ENCODE data around the gene SEMA3G.
A peak's percentile ranks its signal among the peaks of the same experiment; 100 is the strongest.

SEMA3G gene

DNA sequence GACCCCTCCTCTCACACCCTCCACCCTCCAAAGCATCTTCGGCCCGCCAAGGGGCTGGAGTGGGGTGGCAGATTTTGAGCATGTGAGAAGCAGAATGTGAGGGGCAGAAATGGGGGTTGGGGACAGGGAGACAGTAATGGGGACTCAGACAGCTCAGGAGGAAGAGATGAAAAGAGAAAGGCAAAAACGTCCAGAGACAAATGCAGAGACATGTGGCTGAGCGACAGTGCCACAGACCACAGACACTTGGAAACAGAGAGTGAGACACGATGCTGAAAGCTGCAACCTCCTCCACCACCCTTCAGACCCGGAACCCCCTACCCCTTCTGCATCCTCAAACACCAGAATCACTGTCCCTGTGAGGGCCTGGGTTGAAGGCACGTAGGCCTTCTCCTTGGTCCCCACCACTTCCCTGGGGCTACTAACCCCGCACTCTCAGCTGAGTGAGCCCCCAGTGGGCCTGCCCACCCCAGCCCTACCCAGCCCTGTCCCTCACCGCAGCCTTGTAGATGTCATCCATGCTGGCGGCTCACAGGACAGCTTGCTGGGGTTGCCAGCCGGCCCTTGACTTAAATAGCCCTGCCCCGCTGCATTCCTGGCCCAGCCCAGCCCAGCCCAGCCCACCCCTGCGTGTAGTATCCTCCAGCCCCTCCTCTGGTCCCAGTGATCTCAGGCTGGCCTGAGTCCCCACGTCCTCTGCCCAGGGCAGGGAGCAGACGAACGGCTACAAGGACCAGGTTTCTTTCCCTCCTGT lies 8.8 kb upstream of the SEMA3G start, which contains the start of gene TNNC1:
TNNC1 (minus strand) TSS at position 546 of the 754 bp plus-strand sequence; CDS start at position 520, 26 bp downstream.
- peak; percentile 51 for DNase-seq (ENCODE audit: low spot score)

DNA sequence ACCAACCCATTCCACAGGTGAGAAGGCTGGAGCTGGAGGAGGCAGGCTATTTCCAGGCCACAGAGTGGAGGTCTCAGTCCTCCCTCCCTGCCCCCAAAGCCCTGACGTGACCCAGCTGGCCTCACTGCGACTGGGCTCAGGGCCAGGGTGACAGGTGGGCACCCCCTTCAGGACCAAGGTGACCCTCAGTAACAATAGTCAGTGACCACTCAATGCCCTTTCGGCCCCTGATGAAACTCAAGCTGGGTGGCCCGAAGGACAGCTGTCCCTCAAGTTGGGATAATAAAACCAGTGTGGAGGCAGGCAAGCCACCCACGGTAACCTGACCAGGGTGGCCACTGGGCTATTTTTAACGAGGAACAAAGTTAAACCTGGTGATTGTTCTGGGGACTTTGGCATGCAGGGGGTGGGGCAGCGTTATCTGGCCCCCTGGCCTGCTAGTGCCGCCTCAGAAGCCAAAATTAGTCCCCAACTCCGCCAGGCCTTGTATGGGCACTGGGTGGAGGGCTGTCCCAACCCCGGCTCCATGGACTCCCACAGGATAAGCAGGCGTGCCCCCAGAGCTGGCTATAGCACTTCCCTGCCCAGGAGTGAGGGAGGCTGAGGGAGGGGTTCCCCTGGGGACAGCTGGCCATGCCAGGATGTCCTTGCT lies 7.8 kb upstream of the SEMA3G start:
- no peak for DNase-seq (ENCODE audit: low spot score)

DNA sequence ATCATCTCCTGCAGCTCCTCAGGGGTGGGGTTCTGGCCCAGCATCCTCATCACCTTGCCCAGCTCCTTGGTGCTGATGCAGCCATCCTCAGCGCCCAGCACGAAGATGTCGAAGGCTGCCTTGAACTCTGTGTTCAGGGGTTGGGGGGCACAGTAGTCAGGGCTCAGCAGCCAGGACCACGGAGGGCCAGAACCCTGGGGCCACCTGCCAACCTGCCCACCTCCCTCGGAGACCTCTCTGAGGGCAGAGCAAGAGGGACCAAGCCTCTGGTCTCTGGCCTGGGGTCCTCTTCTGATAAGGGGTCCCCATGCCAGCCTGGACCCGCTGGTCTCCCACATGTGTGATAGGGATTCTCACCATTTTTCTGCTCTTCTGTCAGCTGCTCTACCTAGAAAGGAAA lies 7.2 kb upstream of the SEMA3G start:
- no peak for DNase-seq (ENCODE audit: low spot score)

DNA sequence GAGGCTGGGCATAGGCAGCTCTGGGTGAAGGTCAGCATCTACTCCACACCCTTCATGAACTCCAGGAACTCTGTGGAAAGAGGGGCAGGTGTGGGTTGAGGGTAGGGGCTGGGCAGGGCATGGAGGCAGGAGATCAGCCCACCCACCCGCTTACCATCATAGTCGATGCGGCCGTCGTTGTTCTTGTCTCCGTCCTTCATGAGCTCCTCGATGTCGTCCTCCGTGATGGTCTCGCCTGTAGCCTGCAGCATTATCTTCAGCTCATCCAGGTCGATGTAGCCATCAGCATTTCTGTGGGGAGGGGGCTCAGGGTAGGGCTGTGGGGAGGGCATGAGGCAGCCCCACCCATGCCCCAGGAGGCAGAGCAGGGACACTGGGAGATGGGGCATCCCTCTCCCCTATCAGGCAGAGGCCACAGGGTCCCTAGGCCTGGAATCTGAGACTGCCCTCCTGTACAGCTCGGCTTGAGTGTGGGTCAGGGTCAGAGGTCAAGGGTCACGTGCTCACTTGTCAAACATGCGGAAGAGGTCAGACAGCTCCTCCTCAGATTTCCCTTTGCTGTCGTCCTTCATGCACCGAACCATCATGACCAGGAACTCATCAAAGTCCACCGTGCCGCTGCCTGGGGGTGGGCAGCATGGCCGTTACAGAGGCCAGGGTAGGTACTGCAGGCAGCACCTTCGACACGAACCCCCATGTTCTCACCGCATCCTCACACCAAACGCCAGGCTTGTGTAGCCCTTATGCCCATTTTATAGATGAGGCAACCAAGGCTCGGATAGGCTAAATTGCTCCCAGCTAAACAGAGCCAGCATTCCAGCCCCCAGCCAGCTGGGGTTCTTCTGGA lies 6.6 kb upstream of the SEMA3G start:
- no peak for DNase-seq (ENCODE audit: low spot score)

DNA sequence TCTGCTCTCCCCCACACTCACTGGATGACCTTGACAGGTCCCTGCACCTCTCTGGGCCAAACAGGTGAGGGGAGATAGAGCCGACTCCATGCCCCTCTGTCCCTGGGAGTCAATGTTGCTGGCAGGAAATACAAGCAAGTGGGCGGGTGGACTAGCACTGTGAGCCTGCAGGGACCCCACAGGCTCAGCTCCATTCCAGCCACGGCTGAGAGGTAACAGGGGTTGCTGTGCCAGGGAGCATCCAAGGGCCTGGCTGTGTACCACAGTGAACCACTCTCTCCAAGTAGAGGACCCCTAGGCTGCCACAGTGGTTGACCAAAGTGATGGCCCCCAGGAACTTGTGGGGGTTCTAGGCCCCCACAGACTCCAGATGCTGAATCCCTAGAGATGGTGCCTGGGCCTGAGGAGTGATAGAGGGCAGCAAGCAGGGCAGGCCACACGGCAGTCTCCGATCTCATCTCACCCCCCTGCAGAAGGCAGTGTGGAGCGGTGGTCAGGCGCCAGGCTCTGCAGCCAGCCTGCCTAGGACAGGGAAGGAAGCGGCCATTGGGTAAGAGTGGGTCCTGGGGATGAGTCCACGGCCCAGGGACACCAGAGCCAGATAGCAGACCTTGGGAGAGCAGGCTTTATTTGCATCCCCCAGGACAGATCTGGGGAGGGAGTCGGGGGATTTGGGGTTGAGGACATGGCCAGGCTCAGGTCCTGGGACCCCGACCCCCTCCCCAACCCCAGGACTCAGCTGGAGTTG lies 5.8 kb upstream of the SEMA3G start:
- no peak for DNase-seq (ENCODE audit: low spot score)

DNA sequence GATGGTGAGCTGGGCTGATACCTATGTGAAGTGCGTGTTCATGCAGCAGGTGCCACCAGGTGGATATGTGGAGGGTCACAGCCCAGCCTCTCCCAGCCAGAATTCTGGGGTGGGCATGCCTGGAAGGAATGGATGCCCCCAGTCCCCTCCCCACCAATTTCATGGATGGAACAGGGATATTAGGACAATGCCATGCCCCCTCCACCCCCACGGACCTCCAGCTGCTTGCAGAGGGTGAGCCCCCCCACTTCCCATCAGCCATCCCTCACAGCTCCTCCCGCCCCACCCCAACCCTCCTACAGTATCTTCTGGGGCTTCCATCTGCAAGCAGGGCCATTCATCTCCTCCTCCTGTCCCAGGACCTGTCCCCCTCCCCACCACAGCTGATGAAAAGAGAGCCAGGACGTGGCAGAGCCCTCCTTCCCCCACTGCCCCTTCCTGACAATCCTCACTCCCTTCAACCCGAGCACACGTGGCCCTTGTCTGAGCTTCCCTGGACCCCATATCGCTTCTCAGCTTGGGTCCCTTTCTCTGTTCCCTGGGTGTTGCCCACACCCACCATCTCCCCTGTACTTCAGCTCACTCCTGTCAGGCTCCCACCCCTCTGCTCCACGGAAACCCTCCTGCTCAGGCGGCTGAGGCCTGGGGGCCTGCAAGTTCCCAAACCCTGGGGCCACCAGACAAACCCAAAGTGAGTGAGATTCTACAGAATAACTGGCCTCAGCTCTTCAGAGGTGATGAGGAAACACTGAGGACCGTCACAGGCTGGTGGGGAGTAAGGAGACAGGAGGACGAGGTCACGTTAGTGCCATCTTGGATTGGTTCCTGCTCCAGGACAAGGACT lies 2.8 kb upstream of the SEMA3G start:
- DNase-seq (ENCODE audit: low spot score): no peak

DNA sequence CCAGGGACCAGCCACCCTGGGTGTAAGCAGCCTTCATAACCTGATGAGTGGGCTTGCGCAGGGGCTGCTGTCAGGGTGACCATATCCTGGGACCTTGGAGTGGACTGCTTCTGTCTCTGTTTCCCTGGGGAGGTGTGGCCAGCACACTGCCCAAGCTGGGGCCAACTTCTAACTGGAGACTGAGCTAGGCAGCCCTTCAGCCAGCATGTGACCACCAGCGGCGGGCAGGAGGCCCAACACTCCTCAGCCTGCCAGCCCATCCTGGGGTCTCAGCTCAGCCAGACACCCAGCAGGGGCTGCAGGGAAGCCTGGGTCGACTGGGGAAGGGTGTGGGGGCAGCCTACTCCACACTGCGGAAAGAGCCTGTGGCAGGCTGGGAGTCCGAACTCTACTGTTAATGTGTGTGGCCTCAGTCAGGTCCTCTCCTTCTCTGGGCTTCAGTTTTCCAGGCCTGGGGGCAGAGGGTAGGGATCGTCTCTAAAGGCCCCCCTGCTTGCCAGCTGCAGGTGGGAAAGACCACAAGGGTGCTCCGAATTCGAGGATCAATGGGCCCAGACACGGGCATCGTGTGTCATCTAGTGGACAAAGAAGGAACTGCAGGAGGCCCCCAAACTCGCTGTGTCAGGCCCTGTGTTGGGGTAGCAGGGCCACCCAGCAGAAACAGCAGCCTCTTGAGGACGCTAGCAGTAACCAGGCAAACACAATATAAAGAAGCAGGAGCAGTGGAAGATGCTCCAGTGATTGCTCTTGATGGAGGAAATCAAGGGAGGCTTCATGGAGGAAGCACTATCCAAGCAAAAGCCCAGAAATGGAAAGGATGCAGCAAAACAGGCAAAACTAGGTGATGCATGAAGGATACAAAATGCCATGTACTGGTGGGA lies 2.0 kb upstream of the SEMA3G start:
- DNase-seq (ENCODE audit: low spot score): peak; percentile 51

DNA sequence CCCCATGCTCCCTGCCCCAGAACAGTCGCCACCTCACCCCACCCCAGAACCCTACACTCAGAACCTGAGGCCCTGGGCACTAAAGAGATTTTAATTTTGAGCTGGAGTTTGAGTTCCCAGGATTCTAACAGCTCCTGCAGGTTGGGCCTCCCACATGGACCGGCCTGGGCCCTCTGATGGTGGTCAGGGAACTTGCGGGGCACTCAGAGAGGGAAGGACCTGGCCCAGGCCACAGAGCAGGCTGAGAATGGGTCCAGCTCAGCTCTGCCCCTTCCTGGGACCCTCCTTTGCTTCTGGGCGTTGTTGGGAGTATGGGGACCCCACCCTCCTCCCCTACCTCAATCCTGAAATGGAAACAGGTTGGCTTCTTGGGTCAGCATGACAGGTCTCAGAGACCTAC lies 1.1 kb upstream of the SEMA3G start:
- no peak for DNase-seq (ENCODE audit: low spot score)

DNA sequence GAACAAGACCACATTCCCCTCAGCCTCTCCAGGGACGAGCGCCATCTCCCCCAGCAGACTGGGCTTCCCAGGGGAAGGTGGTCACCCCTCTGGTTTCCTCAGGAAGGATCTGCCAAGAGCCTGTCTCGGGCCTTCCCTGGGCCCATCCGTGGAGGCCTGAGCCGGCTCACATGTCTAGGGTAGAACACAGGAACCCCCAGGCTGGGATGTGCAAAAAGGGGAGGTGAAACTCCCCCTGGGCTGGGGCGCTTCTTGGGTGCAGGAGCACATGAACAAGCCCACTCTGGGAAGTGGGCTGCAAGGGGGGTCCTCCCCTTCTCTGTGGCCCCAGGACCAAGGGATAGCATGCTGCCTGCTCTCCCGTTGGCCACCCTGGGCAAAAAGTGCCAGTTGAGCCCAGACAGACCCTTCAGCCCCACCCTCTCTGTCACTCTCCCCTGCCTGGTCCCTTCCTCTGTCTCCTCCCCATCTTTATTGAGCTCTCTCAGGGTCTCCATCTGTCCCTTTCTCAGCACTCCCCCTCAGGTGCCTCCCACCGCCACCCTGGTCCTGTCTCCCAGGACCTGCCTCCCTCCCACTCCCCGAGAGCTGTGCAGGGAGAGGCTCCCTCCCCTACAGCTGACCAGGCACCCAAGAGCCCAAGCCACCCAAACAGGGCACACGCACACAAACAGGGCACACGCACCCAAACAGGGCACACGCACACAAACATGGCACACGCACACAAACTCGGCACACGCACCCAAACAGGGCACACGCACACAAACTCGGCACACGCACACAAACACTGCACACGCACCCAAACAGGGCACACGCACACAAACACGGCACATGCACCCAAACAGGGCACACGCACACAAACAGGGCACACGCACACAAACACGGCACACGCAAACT lies 864 bp downstream of the SEMA3G start:
- no peak for DNase-seq (ENCODE audit: low spot score)

DNA sequence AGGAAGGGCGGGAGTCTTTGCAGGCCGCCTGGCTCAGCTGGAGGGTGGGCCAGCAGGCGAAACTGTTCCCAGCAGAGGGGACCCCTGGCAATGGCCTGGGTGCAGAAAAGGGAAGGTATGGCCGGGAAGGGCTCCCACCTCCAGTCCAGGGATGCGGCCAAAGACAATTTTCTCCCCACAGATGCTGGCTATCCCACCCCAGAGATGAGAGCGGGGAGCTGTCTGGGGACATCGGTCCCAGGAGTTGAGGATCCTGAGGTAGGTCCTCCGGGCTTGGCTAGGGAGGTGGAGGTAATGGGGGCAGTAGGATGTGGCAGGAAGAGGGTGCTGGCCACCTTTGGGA lies 1.7 kb downstream of the SEMA3G start:
- no peak for DNase-seq (ENCODE audit: low spot score)

DNA sequence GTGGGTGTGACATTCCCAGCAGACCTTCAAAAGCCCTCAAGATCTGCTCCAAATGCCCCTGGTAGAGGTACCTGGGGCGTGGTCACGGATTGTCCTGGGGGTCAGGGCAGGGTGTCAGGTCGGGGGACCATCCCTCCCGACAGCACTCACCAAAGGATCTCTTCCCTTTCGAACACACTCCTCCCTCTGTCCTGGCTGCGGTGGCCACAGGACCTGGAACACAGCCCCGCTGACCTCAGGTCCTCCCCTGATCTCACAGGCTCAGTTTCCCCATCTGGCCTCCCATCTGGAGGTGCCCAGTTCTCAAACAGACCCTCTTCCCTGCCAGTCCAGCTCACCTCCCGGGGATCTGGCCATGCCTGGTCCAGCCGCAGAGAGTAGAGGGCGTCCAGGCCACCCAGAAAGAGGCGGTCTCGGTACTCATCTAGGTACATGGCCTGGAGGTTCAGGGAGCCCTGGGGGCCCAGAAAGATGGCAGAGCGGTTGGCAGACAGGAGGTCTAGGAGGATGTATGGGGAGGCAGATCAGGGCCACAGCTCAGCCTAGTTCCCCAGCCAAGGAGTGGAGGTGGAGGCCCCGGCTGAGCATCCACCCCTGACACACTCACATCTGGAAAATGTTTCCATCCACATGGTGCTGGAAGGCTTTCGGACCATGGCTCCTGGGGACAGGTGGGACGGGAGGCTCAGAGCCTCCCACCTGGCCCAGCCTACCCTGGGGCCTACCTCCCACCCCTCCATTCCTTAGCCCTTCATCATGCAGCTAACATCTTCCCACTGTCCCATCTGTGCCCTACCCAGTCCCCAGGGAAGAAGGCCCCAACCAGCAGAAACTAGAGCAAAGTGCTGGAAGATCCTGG lies 2.3 kb downstream of the SEMA3G start:
- DNase-seq (ENCODE audit: low spot score): no peak

DNA sequence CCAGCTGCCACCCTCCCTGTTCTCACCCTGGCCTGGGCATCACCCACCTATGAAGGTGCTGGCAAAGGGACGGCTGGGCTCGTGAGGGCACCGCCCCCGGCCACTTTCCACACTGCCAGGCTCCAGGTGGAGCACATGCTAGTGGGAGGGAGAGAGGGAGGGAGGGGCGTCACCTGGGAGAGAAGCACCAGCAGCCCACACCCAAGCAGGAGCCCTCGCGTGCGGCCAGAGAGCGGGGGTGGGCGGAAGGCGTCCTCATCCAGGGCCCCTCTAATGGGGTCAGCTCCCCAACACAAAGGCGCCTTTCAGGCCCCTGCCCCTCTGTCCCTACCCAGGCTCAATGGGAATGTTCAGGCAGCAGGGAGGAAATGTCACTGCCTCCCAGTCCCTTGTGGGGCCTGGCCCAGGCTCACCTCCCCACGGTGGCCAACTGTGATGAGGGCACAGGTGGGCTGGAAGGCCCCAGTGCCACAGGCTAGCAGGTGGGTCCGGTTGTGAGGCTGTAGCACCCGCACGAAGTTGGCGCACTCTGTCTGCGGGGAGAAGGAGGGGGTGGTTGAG lies 3.1 kb downstream of the SEMA3G start:
- no peak for DNase-seq (ENCODE audit: low spot score)

DNA sequence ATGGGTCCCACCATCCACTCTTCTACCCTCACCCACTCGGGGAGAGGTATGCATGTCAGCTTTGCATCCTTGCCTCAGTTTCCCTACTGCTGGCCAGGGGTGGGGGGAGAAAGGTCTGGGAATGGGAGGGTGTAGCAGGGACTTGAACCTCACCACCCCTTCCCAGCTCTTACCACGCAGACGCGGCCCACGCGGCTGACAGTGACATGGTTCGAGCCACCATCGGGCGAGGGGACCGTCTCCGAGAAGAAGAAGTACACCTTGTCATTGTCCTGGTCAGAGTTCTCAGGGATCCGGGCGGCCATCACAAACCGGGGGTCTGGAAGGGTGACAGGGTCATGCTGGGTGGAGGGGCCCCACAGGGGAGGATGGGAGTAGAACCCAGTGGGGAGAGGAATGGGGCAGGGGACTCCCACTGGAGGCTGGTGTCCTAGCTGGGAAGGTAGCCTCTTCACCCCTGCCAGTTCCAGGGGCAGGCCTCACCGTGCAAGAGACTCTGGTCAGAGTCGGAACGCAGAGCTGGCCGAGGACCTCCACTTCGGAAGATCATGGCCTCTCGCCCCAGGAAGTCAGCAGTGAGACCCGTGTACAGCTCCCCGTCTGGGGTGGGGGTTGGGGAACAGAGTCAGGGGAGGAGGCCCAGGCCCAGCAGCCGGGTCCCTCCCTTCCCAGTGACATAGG lies 3.7 kb downstream of the SEMA3G start:
- DNase-seq (ENCODE audit: low spot score): no peak

DNA sequence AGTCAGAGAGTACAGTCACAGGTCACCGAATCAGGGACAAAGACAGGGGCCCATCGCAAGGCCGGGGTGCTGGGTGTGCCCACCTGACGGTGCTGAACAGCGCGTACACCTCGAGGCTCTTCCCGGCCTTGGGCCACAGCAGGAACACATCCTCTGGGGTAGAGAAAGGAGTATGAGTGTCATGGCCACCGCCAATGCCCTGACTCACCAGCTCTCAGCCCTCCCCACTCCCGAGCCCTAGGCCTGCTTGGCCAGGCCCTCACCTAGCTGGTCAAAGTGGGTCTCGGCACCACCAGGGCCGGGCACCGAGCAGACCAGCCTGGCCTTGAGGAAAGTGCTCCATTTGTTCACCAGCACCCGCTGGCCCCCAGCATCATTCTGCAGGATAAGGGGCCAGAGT lies 4.2 kb downstream of the SEMA3G start:
- DNase-seq (ENCODE audit: low spot score): no peak

DNA sequence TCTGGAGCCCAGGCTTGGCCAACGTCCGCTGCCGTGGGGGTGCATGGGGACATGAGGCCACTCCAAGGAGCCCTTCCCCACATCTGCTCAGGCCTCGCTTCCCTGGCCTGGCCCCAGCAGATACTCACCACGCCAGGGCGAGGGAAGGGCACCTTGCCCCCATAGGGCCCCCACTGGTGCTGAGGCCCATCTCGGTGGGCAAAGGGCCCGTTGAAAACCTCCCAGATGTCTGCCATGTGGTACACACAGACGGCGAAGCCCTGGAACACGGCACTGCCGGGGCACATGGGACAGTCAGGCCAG lies 4.7 kb downstream of the SEMA3G start:
- no peak for DNase-seq (ENCODE audit: low spot score)

DNA sequence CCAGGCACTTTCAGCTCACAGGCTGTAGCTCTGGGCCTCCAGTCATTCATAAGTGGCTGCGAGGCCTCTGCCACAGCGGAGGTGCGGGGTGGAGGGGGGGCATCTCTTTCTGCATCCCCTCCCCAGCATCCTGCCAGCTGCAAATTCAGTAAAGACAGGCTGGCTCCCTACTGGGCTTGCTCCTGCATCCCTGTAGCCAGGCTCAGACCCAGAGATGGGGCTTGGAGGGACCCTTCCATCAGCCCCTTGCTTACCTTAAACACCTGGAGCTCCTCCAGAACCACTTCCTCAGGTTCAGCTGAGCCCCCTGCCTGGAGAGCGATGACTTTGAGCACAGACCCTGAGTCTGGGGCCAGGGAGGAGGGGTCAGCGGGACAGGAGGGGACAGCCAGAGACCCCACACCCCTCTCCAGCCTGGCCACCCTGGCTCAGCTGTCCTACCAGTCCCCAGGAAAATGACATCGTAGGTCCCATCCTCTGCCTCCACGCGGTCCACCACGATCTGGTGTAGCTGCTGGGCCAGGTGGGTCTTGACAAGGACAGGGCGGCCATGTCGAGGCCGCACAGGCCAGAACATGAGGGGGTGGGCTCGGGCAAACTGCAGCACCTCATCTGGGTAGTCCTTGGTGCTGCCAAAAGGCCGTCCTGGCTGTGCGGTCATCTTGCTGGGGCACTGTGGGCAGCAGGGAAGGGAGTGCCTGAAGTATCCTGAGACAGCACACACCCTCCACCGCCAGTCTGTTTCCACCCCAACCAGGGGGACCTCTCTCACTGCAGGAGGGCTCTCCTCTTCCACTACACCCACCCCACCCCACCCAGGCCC lies 5.3 kb downstream of the SEMA3G start:
- DNase-seq (ENCODE audit: low spot score): no peak
